Neural progenitor cell (in vitro differentiated cells): Measurements from ENCODE around the gene PUM1. TPM values are rescaled to one million over a fixed set of nuclear protein-coding genes. Genes with fewer than 3 reads are reported as not detected.

Source experiments
- DNase-seq: peaks from one replicate; pipeline ENCODE4 v3.0.0-alpha.2; 2016; ENCODE audit warnings: low spot score
- H2AFZ ChIP-seq: fragments of 200-600 bp; sonication (generic); replicated peaks from 2 replicates; pipeline ENCODE4 v1.6.1; 2016; ENCODE audit warnings: antibody characterized with exemption
- H3F3A ChIP-seq: fragments of 200-600 bp; sonication (generic); 2 replicates; pipeline ENCODE4 v1.6.1; 2016; ENCODE audit warnings: antibody characterized with exemption, low read depth
- H3K27ac ChIP-seq: fragments of 200-600 bp; sonication (generic); 2 replicates; pipeline ENCODE4 v1.5.1; 2016; ENCODE audit warnings: mild to moderate bottlenecking
- H3K27me3 ChIP-seq: fragments of 200-600 bp; sonication (generic); 2 replicates; pipeline ENCODE4 v1.6.1; 2016; ENCODE audit warnings: mild to moderate bottlenecking, moderate library complexity
- H3K36me3 ChIP-seq: fragments of 200-600 bp; sonication (generic); 2 replicates; pipeline ENCODE4 v1.5.1; 2016
- H3K4me1 ChIP-seq: fragments of 200-600 bp; sonication (generic); 2 replicates; pipeline ENCODE4 v1.6.1; 2016; ENCODE audit warnings: mixed run types
- H3K4me2 ChIP-seq: fragments of 200-600 bp; sonication (generic); 2 replicates; pipeline ENCODE4 v1.6.1; 2016
- H3K4me3 ChIP-seq: fragments of 200-600 bp; sonication (generic); 2 replicates; pipeline ENCODE4 v1.5.1; 2016
- H3K79me2 ChIP-seq: fragments of 200-600 bp; sonication (generic); 2 replicates; pipeline ENCODE4 v1.6.1; 2016; ENCODE audit warnings: low read depth
- H3K9ac ChIP-seq: fragments of 200-600 bp; sonication (generic); 2 replicates; pipeline ENCODE4 v1.6.1; 2016
- H3K9me3 ChIP-seq: fragments of 200-600 bp; sonication (generic); 2 replicates; pipeline ENCODE4 v1.5.1; 2016; ENCODE audit warnings: low read depth
- H4K20me1 ChIP-seq: fragments of 200-600 bp; sonication (generic); 2 replicates; pipeline ENCODE4 v1.6.1; 2016; ENCODE audit warnings: low read depth
- H3K27ac Mint-ChIP-seq: 3 replicates; pipeline ENCODE4 v1.8.0; 2021; ENCODE audit warnings: mixed read lengths
- H3K27me3 Mint-ChIP-seq: 2 replicates; pipeline ENCODE4 v1.8.0; 2022; ENCODE audit warnings: low read depth, mild to moderate bottlenecking, inconsistent platforms, moderate library complexity, mixed read lengths; ENCODE audit not compliant: insufficient read depth
- H3K36me3 Mint-ChIP-seq: 3 replicates; pipeline ENCODE4 v1.8.0; 2021; ENCODE audit warnings: mixed read lengths
- H3K4me1 Mint-ChIP-seq: 3 replicates; pipeline ENCODE4 v1.8.0; 2021; ENCODE audit warnings: mixed read lengths
- H3K4me3 Mint-ChIP-seq: 3 replicates; pipeline ENCODE4 v1.8.0; 2021; ENCODE audit warnings: mild to moderate bottlenecking, moderate library complexity, mixed read lengths
- H3K9me3 Mint-ChIP-seq: 3 replicates; pipeline ENCODE4 v1.8.0; 2020; ENCODE audit warnings: mixed read lengths
- CTCF ChIP-seq: fragments of 200-600 bp; sonication (generic); IDR thresholded peaks from 2 replicates; pipeline ENCODE4 v1.5.1; 2017; ENCODE audit warnings: antibody characterized with exemption, mild to moderate bottlenecking
- EZH2 ChIP-seq: fragments of 200-600 bp; sonication (generic); IDR thresholded peaks from 2 replicates; pipeline ENCODE4 v1.6.1; 2017; ENCODE audit warnings: antibody characterized with exemption, mild to moderate bottlenecking, moderate library complexity
- EZH2phosphoT487 ChIP-seq: fragments of 200-600 bp; sonication (generic); IDR thresholded peaks from 2 replicates; pipeline ENCODE4 v1.6.1; 2017; ENCODE audit warnings: antibody characterized with exemption
- total RNA-seq: library from RNA; depleted of rRNA; stranded (reverse); fragments of >200 nt; gene quantifications from 2 replicates; pipeline ENCODE4 v1.2.3, GENCODE V29; 2015; ENCODE audit warnings: low replicate concordance

Gene PUM1
- total RNA-seq, 1 donor from 2014 or later: 130 TPM

GRCh38 chr1:31019401-31019800, 46.1 kb downstream of the PUM1 start:
- Histone ChIP-seq H3F3A (peaks cover 15% of the 10 kb centered on the region), H4K20me1 (peaks cover 100% of the 10 kb centered on the region), H3K27me3 (no peaks in the 10 kb centered on the region), H3K9me3 (no peaks in the 10 kb centered on the region), H3K4me2 (no peak overlapping the region), H3K27ac (no peak overlapping the region), H2AFZ (no peak overlapping the region), H3K4me1 (no peaks in the 10 kb centered on the region), H3K79me2 (peaks cover 100% of the 10 kb centered on the region), H3K36me3 (no peaks in the 10 kb centered on the region), H3K4me3 (no peak overlapping the region), H3K9ac (no peak overlapping the region)
- Mint-ChIP-seq H3K36me3 (peaks cover 6% of the 10 kb centered on the region), H3K9me3 (no peaks in the 10 kb centered on the region), H3K4me1 (peaks cover 10% of the 10 kb centered on the region), H3K27ac (no peak overlapping the region), H3K27me3 (no peaks in the 10 kb centered on the region), H3K4me3 (no peak overlapping the region)
- DNase-seq: no peak
- TF ChIP-seq EZH2phosphoT487: no peak

- Mint-ChIP-seq H3K27me3 (no peaks in the 10 kb centered on the region), H3K9me3 (no peaks in the 10 kb centered on the region), H3K4me1 (peaks cover 8% of the 10 kb centered on the region), H3K36me3 (peaks cover 4% of the 10 kb centered on the region), H3K4me3 (no peak overlapping the region), H3K27ac (no peak overlapping the region)
- Histone ChIP-seq H3K9ac (no peak overlapping the region), H3F3A (peaks cover 12% of the 10 kb centered on the region), H3K9me3 (no peaks in the 10 kb centered on the region), H3K4me1 (peaks cover 21% of the 10 kb centered on the region), H3K4me2 (no peak overlapping the region), H4K20me1 (peaks cover 100% of the 10 kb centered on the region), H3K27me3 (no peaks in the 10 kb centered on the region), H2AFZ (no peak overlapping the region), H3K79me2 (peaks cover 100% of the 10 kb centered on the region), H3K4me3 (no peak overlapping the region), H3K36me3 (no peaks in the 10 kb centered on the region), H3K27ac (no peak overlapping the region)
- TF ChIP-seq EZH2phosphoT487: no peak
- TF ChIP-seq CTCF: no peak
- TF ChIP-seq EZH2: no peak
- no peak for DNase-seq
These were observed 48.6 kb downstream of the PUM1 start for GRCh38 chr1:31016868-31017267.

- Histone ChIP-seq H3K4me3 (no peak overlapping the region), H3K27me3 (no peaks in the 10 kb centered on the region), H3K79me2 (peaks cover 100% of the 10 kb centered on the region), H3K36me3 (no peaks in the 10 kb centered on the region), H4K20me1 (peaks cover 100% of the 10 kb centered on the region), H3K4me1 (peaks cover 28% of the 10 kb centered on the region), H3K9ac (no peak overlapping the region), H2AFZ (no peak overlapping the region), H3F3A (peaks cover 20% of the 10 kb centered on the region), H3K4me2 (no peak overlapping the region), H3K27ac (no peak overlapping the region), H3K9me3 (no peaks in the 10 kb centered on the region)
- H3K27me3 Mint-ChIP-seq: no peaks in the 10 kb centered on the region
- peaks cover 6% of the 10 kb centered on the region for H3K36me3 Mint-ChIP-seq
- H3K4me1 Mint-ChIP-seq: peaks cover 10% of the 10 kb centered on the region
- no peak for DNase-seq
- TF ChIP-seq EZH2 (no peak), CTCF (no peak)
- no peak overlapping the region for H3K27ac Mint-ChIP-seq
- no peaks in the 10 kb centered on the region for H3K9me3 Mint-ChIP-seq
- H3K4me3 Mint-ChIP-seq: no peak overlapping the region
These were observed 52.2 kb downstream of the PUM1 start for GRCh38 chr1:31013187-31013864.

- Histone ChIP-seq H4K20me1 (peaks cover 100% of the 10 kb centered on the region), H2AFZ (no peak overlapping the region), H3K27ac (no peak overlapping the region), H3K4me3 (no peak overlapping the region), H3K9me3 (no peaks in the 10 kb centered on the region), H3K9ac (no peak overlapping the region), H3K27me3 (no peaks in the 10 kb centered on the region), H3K4me2 (no peak overlapping the region), H3F3A (peaks cover 16% of the 10 kb centered on the region), H3K79me2 (peaks cover 100% of the 10 kb centered on the region), H3K36me3 (no peaks in the 10 kb centered on the region), H3K4me1 (peaks cover 28% of the 10 kb centered on the region)
- H3K4me1 Mint-ChIP-seq: peaks cover 13% of the 10 kb centered on the region
- no peak for TF ChIP-seq CTCF
- no peak for TF ChIP-seq EZH2phosphoT487
- DNase-seq: no peak
- H3K9me3 Mint-ChIP-seq: no peaks in the 10 kb centered on the region
- no peaks in the 10 kb centered on the region for H3K27me3 Mint-ChIP-seq
- peaks cover 9% of the 10 kb centered on the region for H3K36me3 Mint-ChIP-seq
- no peak overlapping the region for H3K27ac Mint-ChIP-seq
- no peak overlapping the region for H3K4me3 Mint-ChIP-seq
These were observed 53.1 kb downstream of the PUM1 start for GRCh38 chr1:31012210-31012924.
